HCEC 1CT (cell line): Measurements from ENCODE around the gene SLK.
A peak's percentile ranks its signal among the peaks of the same experiment; 100 is the strongest.

Experiments used
- DNase-seq: peaks from one replicate; pipeline ENCODE4 v3.0.0-alpha.2; 2017

SLK gene

DNA sequence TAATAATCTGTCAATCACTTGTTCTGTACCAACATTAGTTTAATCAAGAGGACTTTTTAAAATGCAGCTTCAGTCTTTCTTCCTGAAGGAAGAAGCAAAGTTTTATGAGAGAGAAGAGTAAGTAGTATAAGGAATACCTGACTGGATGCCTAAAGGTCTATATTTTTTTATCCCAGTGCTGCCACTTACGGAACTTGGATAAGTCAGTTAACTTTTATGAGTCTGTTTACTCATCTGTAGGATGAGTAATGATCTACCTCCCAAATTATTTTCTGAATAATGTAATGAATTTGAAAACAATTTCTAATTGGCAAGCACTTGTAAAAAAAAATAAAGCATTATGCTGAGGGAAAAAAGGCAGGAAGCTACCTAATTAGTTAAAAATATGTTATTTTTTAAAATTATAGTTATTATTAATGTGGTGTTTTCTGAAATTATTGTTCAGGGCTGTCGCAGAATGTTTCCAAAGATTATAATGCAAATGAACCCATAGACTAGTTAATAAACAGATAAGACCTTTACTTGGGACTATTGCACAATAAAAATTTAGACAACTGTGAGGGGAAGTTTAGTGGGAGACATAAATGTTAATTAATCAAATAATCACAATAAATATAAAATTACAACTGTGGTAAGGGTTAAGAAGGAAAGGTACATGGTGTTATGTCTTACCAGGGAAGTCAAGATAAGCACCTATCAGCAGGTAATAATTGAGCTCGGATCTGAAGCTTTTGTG, 24.6 kb downstream of the SLK start:
- DNase-seq, result no peak

- no peak for DNase-seq
These were observed 28.2 kb downstream of the SLK start for GRCh38 chr10:103995134-103995533.

- DNase-seq, result no peak
These were observed 31.9 kb downstream of the SLK start for GRCh38 chr10:103998805-103999204.

GRCh38 chr10:104002911-104003310, 36.0 kb downstream of the SLK start:
- DNase-seq, result no peak

DNA sequence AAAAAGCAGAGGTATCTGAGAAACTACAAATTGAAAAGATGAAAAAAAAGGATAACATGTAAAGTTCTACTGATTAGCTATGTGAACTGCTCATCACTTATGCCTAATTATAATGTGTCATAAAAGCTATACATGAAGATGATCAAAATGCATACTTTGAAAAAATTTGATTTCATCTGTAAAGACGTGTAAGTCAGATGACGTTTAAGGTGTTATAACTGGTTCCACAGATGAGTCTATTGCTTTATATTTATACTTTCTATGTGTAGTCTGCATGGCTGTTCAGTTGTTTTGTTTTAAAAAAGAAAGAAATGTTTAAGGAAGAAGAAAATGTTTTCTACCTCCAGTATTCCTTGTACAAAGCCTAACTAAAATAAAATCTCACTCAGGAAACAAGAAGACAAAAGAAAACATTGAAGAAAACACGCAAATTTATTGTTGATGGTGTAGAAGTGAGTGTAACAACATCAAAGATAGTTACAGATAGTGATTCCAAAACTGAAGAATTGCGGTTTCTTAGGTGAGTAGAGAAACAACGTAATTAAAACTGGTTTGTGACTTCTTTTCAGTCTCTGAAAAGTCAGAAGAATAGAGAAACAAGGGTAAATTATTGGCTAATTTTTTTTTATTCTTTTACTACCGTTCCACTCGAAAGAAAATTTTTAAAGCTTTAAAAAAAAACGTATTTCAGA, 38.4 kb downstream of the SLK start:
- DNase-seq, result no peak

DNA sequence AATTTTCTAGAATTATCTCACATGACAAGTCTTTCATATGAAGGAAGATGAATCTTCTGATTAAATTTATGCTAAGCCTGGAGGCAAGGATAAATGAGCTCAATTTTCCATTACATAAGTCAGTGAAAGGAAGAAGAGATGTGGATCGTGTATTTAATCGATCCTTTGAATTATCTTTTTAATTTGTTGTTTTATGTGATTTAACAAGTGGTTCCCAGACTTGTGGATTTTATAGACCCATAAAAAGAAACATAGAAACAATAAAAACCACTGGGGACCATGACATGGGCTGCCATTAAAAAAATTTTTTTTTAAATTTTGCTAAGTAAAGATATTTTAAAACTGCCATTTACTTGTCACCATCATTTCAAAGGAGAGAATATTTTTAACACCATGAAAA, 45.0 kb downstream of the SLK start:
- no peak for DNase-seq

GRCh38 chr10:104013489-104013888, 46.5 kb downstream of the SLK start:
- DNase-seq, result no peak

- no peak for DNase-seq
These were observed 47.2 kb downstream of the SLK start for GRCh38 chr10:104014176-104014575.

GRCh38 chr10:104016661-104017060, 49.7 kb downstream of the SLK start:
- no peak for DNase-seq

DNA sequence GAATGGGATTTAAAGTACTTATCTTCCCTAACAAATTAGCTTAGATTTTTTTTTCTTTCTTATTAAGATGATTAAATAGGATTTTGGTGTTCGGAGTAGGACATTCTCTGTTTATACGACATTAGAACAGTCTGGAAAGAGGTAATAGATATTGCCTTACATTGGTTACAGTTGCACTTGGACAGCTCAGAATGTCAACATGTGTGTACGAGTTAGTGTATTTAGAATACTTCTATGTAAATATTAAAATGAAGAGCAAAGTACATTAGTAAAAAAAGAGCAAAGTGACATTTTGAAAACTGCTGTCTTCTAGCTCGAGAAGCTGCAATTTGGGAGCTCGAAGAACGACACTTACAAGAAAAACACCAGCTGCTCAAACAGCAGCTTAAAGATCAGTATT, 51.5 kb downstream of the SLK start:
- DNase-seq, result no peak

- DNase-seq, result no peak
These were observed 53.1 kb downstream of the SLK start for GRCh38 chr10:104020020-104020419.

DNA sequence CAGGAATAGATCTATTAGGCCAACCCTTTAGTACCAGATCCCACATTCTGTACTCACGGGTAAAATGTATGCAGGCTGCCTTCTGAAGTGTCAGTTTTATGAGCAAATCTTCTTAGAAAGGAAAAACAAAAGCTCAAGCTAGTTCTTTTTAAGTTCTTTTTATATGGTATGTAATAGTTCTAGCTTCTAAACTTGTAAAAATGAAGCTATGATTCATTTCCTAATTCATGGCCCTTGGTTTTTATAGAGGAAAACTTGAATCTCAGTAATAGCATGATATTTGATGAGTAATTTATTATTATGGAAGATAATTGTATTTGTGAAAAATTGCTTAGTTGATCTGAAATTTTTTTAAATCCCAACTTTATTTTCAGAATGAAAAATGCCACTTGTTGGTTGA, 54.3 kb downstream of the SLK start:
- DNase-seq, result no peak

DNA sequence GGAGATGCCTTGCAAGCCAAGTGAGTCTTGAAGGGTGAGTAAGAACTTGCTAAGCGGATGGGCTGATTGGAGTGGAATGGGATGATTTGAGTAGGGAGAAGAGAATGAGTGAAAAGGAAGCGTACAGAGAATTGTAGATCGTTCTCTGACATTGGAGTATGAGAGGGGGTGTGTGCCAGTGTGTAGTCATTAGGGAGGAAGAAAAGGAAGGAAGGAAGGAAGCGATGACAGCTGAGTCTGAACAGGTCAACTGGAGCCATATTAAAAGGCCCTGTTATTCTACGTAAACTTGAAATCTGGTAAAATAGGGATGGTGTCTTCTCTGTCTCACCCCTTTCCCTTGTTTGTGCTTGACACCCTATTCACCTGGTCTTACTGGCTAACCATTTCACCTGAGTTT, 55.1 kb downstream of the SLK start:
- DNase-seq, result no peak

GRCh38 chr10:104025524-104025923, 58.6 kb downstream of the SLK start:
- no peak for DNase-seq

DNA sequence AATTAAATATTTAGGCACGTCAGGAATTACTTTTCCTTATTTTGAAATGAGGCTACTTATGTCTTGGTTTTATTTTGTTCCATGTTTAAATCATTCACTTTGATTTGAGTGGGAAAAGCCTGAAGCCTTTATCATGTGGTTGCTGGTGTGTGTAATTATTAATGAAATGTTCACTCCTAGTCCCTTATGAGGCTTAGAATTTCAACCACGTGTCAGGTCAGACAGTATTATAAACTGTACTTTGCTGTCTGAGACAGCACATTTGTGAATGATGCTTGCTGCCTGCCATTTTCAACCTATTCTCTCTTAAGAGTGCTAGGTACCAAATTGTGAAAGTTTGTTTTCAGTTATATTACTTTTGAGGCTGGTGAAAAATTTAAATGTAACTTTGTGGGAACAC, 59.8 kb downstream of the SLK start:
- no peak for DNase-seq

- DNase-seq, result peak; percentile 10
These were observed 61.2 kb downstream of the SLK start for GRCh38 chr10:104028146-104028545.

DNA sequence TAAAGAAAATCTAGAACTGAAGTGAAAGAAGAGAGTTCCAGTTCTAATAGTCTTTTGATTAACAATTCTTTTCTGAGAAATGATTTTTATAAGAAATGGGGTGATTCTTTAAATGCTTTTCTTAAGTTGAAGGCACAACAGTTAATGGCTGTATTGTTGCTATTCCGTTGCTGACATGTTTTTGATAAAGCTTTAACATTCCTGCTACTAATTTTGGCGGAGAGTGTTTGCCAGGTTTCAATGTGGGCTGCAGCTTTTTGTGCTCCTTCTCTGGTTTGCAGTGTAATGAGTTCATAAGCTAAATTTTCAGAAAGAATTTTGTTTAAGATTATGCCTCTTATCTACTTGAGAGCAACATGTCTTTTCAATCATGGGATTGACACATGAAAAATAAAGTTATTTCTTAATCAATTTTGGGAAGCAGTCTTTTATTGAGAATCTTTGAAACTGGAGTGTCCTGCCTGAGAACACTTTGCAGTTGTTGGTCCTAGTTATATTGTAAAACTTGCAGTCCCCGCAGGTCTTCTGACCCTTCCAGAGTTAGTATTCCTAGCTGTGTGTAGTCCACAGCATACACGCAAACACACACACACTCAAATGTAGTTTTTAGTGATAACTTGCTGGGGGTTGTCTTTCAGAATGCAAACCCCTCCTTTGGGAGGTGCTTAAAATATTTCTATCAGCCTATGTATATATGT, 62.0 kb downstream of the SLK start:
- no peak for DNase-seq

- no peak for DNase-seq
These were observed 62.6 kb downstream of the SLK start for GRCh38 chr10:104029521-104029860.

DNA sequence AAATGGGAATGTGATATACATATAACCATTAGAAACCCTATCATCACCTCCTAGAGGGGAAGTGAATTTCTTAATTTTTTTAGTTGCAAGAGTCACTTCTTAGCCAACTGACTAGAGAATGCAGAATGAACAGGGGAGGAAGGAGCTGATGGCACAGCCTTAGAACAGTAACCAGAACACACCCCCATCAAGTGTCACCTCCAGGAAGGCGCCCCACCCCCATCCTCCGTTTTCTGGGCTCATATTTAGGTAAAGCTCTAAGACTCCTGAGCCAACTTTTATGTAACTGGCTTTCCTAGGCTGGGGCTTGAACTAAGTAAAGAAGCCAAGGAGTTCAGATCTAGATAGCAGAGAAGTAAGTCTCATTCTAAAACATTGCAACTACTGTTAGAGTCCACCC, 64.7 kb downstream of the SLK start:
- DNase-seq, result no peak

- DNase-seq, result no peak
These were observed 65.3 kb downstream of the SLK start for GRCh38 chr10:104032144-104032775.

DNA sequence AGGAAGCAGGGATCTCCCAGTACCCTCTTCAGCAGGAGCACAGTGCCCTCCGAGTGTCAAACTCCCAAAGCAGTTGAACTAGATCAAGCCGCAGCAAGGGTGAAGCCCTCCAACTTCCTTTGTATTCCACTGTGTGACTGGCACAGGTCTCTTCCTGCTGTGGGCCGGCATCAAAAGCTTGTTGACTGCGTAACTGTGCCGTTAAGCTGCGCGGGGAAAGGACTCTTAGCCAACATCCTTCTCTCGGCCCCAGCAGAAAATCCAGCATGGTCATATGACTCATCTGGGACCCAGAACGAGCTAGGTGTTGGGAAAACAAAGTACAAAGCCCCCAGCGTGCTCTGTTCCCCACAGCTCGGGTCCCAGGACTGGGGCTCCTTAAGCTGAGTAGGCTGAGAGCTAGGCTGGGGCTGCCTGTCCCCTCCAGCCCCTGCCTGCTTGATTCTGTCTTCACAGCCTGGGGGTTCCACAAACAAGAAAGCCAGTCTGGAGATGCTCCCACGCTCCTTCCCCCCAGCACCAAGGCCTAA, 66.5 kb downstream of the SLK start:
- DNase-seq, result no peak

- no peak for DNase-seq
These were observed 67.0 kb downstream of the SLK start for GRCh38 chr10:104033966-104034365.

DNA sequence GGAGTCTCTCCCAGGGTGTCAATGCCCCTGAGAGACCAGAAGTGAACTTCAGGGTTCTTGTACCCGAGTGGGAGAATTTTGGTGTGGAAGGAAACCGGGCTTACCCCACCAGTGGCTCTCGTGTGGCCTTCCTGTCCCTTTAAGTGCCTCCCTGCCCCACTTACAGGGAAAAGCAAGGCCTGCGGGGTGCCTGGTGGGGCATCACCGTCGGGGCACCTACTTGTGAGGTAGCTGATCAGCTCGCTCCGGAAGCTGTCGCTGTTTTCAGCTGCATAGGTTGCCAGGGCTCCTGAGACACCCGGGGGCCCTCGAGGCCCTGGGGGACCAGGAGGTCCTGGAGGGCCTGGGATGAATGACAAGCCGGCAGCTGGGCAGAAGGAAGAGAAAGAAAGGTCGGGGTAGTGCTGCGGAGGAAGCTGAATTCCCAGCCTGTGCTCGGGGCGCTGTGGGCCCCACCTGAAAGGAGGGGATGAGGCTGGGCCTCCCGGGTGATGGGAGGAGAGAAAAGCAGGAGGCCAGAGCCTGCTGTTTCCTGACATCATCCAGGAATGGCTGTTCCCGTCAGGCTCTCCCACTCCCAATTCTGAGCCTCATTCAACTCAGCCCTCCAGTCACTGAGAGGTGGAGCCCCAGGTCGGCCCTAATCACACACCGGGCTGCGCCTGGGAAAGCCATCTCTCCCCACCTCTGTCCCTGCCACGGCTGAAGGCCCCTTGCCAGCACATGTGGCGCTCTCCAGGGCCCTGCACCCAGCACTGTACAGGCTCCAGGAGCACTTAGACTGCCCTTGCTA, 67.7 kb downstream of the SLK start:
- DNase-seq, result no peak
